Glutamatergic neuron (in vitro differentiated cells): ENCODE results near the gene VSIG10. TPM values are rescaled to one million over a fixed set of nuclear protein-coding genes. Genes with fewer than 3 reads are reported as not detected.
"Not testable (repeated sequence)": the region's sequence is repeated elsewhere in the genome, so short reads cannot be mapped to it uniquely, and the experiment has no call there.

Experiments used
- DNase-seq: peaks from one replicate; pipeline ENCODE4 v3.0.0; 2022
- H3K27ac Mint-ChIP-seq: one replicate; pipeline ENCODE4 v1.8.0; 2020; ENCODE audit warnings: mild to moderate bottlenecking, mixed read lengths, inconsistent platforms; ENCODE audit not compliant: unreplicated experiment
- H3K27me3 Mint-ChIP-seq: one replicate; pipeline ENCODE4 v1.8.0; 2020; ENCODE audit warnings: mild to moderate bottlenecking, moderate library complexity, mixed read lengths, inconsistent platforms; ENCODE audit not compliant: unreplicated experiment
- H3K36me3 Mint-ChIP-seq: one replicate; pipeline ENCODE4 v1.8.0; 2020; ENCODE audit warnings: mild to moderate bottlenecking, mixed read lengths, inconsistent platforms; ENCODE audit not compliant: unreplicated experiment
- H3K4me1 Mint-ChIP-seq: one replicate; pipeline ENCODE4 v1.8.0; 2020; ENCODE audit warnings: mild to moderate bottlenecking, low read depth, mixed read lengths, inconsistent platforms; ENCODE audit not compliant: unreplicated experiment
- H3K4me3 Mint-ChIP-seq: one replicate; pipeline ENCODE4 v1.8.0; 2020; ENCODE audit warnings: mild to moderate bottlenecking, mixed read lengths, inconsistent platforms; ENCODE audit not compliant: unreplicated experiment
- H3K9me3 Mint-ChIP-seq: one replicate; pipeline ENCODE4 v1.8.0; 2020; ENCODE audit warnings: mild to moderate bottlenecking, moderate library complexity, mixed read lengths, inconsistent platforms; ENCODE audit not compliant: unreplicated experiment
- total RNA-seq: library from RNA; stranded (reverse); fragmentation: NEBNext Ultra II Directional; extraction: Animal tissue kit (Norgen Biotek cat#: 25700); gene quantifications from one replicate; pipeline ENCODE4 v1.2.1, GENCODE V29; 2021; ENCODE audit not compliant: unreplicated experiment
- TF ChIP-seq, protein P1 (sequence below): fragments of 200-600 bp; sonication (generic); IDR thresholded peaks from one replicate; pipeline ENCODE4 v1.5.0; 2021; ENCODE audit not compliant: partially characterized antibody, unreplicated experiment

VSIG10 gene
- total RNA-seq, 1 donor from 2014 or later, result 13.3 TPM

DNA sequence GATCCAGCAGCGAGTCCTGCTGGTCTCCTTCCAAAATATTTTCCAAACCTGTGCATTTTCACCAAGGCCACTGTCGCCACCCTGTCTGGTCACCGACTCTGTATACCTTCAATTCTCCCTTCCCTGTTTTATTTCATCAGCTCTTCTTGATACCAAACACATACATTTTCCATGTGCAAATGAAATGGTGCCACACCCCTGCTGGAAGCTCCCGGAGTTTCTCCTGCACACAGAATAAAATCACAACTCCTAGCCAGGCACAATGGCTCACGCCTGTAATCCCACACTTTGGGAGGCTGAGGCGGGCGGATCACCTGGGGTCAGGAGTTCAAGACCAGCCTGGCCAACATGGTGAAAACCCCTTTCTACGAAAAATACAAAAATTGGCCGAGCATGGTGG is 14.0 kb downstream of the VSIG10 start:
- Mint-ChIP-seq H3K27ac (no peak overlapping the region), H3K4me1 (no peaks in the 10 kb centered on the region), H3K9me3 (no peaks in the 10 kb centered on the region), H3K4me3 (no peak overlapping the region), H3K27me3 (peaks cover 4% of the 10 kb centered on the region), H3K36me3 (no peaks in the 10 kb centered on the region)
- TF ChIP-seq, protein P1, sequence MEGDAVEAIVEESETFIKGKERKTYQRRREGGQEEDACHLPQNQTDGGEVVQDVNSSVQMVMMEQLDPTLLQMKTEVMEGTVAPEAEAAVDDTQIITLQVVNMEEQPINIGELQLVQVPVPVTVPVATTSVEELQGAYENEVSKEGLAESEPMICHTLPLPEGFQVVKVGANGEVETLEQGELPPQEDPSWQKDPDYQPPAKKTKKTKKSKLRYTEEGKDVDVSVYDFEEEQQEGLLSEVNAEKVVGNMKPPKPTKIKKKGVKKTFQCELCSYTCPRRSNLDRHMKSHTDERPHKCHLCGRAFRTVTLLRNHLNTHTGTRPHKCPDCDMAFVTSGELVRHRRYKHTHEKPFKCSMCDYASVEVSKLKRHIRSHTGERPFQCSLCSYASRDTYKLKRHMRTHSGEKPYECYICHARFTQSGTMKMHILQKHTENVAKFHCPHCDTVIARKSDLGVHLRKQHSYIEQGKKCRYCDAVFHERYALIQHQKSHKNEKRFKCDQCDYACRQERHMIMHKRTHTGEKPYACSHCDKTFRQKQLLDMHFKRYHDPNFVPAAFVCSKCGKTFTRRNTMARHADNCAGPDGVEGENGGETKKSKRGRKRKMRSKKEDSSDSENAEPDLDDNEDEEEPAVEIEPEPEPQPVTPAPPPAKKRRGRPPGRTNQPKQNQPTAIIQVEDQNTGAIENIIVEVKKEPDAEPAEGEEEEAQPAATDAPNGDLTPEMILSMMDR, result no peak
- DNase-seq, result no peak

DNA sequence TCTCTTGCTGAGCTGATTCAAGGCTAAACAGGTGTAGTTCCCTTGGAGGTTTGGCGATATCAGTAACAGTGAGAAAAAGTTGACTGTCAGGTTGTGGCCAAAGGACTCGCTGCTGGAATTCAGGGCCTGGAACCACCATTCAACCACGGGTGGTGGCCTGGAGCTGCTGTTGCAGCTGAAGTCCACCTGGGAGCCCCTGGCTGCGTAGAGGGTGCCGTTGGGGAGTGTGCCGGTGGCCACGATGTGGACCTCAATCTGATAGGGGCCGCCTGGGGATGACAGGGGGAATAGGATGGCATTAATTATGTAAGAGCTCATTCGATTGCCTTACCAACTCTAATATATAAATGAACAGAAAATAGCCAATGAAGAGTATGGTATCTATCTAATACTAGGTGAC is 21.6 kb downstream of the VSIG10 start:
- Mint-ChIP-seq H3K4me3 (no peak overlapping the region), H3K27ac (no peak overlapping the region), H3K9me3 (peaks cover 4% of the 10 kb centered on the region), H3K4me1 (no peaks in the 10 kb centered on the region), H3K27me3 (no peaks in the 10 kb centered on the region), H3K36me3 (no peaks in the 10 kb centered on the region)
- no peak for DNase-seq
- TF ChIP-seq, protein P1, result no peak

DNA sequence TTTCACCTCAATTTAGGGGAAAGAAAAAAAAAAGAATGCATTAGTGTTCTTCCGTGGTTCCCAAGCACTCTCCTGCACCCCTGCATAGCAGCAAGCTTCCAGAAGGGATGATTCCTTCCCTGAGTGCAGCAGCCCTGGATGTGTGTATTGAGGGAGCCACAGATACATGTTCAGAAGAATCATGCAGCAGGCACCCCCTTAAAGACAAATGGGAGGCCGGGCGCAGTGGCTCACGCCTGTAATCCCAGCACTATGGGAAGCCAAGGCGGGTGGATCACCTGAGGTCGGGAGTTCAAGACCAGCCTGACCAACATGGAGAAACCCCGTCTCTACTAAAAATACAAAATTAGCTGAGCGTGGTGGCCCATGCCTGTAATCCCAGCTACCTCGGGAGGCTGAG is 22.3 kb downstream of the VSIG10 start:
- not testable (repeated sequence) for H3K27ac Mint-ChIP-seq, DNase-seq, H3K9me3 Mint-ChIP-seq, H3K27me3 Mint-ChIP-seq, H3K4me1 Mint-ChIP-seq, H3K36me3 Mint-ChIP-seq, H3K4me3 Mint-ChIP-seq

DNA sequence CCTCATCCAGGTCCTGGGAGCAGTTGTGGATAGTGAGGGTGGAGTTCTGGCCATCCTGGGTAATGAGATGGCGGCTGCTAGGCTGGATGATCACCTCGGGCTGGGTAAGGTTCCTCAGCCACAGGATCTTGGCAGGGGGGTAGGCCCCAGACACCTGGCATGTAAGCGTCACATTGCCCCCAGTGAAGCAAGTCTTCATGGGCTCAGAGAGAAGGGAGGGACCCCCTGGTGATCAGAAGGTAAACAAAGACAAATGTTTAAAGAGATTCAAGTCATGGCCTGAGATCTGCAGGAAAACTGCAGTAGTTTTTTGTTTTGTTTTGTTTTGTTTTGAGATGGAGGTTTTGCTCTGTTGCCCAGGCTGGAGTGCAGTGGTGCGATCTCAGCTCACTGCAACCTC is 30.0 kb downstream of the VSIG10 start:
- H3K27me3 Mint-ChIP-seq, result no peaks in the 10 kb centered on the region
- TF ChIP-seq, protein P1, result no peak
- H3K36me3 Mint-ChIP-seq, result no peaks in the 10 kb centered on the region
- no peaks in the 10 kb centered on the region for H3K4me1 Mint-ChIP-seq
- H3K9me3 Mint-ChIP-seq, result peaks cover 4% of the 10 kb centered on the region
- DNase-seq, result no peak
- no peak overlapping the region for H3K4me3 Mint-ChIP-seq
- H3K27ac Mint-ChIP-seq, result no peak overlapping the region

DNA sequence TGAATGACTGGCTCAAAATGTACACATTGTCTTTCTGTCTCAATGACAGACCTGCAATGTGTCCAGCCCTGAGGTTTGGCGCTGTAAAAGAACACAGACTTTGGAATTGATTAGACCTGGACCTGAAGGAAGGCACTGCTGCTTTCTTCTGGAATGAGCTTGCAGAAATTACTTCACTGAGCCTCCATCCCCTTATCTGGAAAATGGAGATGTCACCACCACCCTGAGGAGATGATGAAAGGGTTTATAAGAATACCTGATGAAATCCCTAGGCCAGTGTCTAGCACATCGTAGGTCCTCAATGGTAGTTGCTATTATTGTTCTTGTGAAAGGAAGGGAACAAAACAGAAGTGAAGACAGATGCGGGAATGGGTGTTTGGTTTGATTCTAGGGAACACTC is 33.2 kb downstream of the VSIG10 start:
- Mint-ChIP-seq H3K4me3 (no peak overlapping the region), H3K36me3 (no peaks in the 10 kb centered on the region), H3K9me3 (no peaks in the 10 kb centered on the region), H3K4me1 (no peaks in the 10 kb centered on the region), H3K27ac (no peak overlapping the region), H3K27me3 (no peaks in the 10 kb centered on the region)
- DNase-seq, result no peak
- TF ChIP-seq, protein P1, result no peak

DNA sequence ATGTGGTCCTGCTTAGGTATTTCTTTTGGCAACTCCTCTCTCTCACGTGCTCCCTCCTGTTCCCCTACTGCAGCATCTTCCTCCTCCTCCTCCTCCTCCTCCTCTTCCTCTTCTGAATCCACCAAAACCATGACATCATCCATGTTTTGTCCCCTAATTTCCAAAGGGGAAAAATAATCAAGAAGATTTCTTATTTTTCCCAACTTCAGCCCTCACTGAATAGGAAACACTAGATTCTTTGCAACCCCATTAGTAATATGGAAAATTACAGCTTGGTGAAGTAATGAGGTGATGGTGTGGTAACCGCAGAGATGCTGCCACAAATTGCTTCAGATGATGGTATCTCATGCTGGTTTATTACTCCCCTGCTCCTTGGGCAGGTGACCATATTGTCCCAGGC is 35.4 kb downstream of the VSIG10 start:
- Mint-ChIP-seq H3K27me3 (no peaks in the 10 kb centered on the region), H3K36me3 (no peaks in the 10 kb centered on the region), H3K4me1 (no peaks in the 10 kb centered on the region), H3K4me3 (no peak overlapping the region), H3K27ac (no peak overlapping the region), H3K9me3 (no peaks in the 10 kb centered on the region)
- DNase-seq, result no peak
- TF ChIP-seq, protein P1, result no peak
